Measurements from ENCODE around the gene ENKD1.

Gene ENKD1

DNA sequence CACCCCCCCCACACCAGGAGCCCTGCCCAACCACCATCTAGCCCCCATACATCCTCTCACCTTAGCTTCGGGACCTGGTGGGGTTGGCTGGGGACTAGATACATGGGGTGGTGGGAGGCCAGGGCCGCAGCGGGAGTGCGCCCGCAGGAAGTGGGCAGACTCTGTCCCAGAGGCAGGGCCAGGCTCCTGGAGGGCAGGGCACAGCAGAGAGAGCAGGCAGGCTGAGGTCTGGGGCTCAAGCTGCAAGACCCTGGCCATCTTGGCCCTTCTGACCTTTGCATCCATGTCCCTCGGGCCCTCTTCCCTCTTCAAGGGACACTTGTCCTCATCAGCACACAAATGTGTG is 2.7 kb downstream of the ENKD1 start:
- H3K4me3 ChIP-seq: no peak overlapping the region
- H3K27me3 ChIP-seq: no peaks in the 10 kb centered on the region
- H3K36me3 ChIP-seq: peaks cover 7 to 25% (median 14%) of the 10 kb centered on the region in 11 experiments; a peak in 14 of 22 replicates
- peaks cover 0 to 41% (median 13%) of the 10 kb centered on the region in 11 experiments; a peak in 17 of 22 replicates for H4K20me1 ChIP-seq
- no peak overlapping the region for H3K27ac ChIP-seq
- H3K9ac ChIP-seq: 0 out of 22 replicates have a peak overlapping the region, but pooled peaks of 1 of the 11 experiments have one; percentile 22
- peak overlapping the region in 4 of 11 experiments; percentile 1 to 15 (median 2); a peak in 2 of 22 replicates for H3K4me2 ChIP-seq
- peaks cover 49 to 71% (median 56%) of the 10 kb centered on the region in 10 experiments for H3K4me1 ChIP-seq
- no peaks in the 10 kb centered on the region for H3K9me3 ChIP-seq (replicated peaks in 1 of 11)
- TF ChIP-seq Cebpa-rat (IDR thresholded peaks at IDR 0.05): no peak

DNA sequence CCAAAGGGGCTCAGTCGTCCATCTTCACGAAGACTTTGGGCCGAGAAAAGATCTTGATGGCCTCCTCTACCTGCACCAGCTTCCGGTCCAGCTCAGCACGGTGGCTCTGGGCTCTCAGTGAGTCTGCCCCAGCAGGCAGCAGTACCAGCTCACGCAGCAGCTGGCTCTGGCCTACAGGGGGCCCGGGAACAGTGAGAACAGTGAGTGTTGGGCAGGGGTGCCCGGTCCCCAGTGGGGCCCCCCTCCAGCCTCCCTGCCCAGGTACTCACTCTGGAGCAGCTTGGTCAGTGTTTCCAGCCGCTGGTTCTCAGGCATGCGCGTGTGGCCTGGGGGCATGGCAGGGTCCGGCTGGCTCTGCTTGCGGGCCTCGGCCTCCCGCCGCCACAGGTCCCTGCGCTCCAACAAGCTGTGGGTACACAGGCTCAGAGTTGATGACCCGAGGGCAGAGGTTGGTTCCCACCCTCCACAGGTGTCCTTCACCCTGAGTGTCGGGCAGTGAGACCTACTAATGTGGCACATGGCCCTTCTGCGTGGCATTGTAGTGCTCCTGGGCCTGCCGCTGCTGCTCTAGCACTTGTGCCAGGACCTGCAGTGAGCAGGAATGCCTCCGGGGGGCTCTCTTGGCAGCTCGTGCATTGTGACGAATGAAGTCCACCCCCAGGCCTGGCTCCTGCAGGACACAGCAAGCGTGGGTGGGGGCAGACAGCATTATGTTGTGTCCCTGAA is 3.2 kb downstream of the ENKD1 start:
- Histone ChIP-seq H3K9ac (no peak overlapping the region), H3K9me3 (replicated peaks in 1 of 11) (no peaks in the 10 kb centered on the region), H3K36me3 (peaks cover 7 to 30% (median 18%) of the 10 kb centered on the region in 11 experiments; a peak in 19 of 22 replicates), H3K4me1 (peaks cover 49 to 71% (median 56%) of the 10 kb centered on the region in 10 experiments), H3K27ac (no peak overlapping the region), H3K27me3 (no peaks in the 10 kb centered on the region), H3K4me3 (no peak overlapping the region), H4K20me1 (peaks cover 0 to 46% (median 19%) of the 10 kb centered on the region in 11 experiments; a peak in 17 of 22 replicates), H3K4me2 (peak overlapping the region in 4 of 11 experiments; percentile 1 to 15 (median 2); a peak in 2 of 22 replicates)
- no peak for TF ChIP-seq Cebpa-rat (IDR thresholded peaks at IDR 0.05)

DNA sequence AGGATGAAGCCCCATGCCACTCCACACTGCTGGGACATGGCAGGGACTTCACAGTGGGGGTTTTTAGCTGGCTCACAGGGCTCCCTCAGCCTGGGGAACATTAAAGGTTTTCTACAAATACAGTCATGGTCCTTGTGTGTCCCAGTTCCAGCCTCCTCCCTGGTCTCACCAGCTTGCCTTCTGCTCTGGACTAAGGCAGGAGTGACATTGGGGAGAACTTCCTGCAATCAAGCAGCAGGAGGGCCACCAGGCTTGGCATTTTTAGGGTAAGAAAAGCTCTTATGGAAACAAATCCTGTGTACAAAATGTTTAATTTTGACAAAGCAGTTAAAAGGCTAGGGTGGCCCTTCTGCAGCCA is 3.9 kb downstream of the ENKD1 start:
- peaks cover 0 to 53% (median 24%) of the 10 kb centered on the region in 11 experiments; a peak in 17 of 22 replicates for H4K20me1 ChIP-seq
- peaks cover 14 to 37% (median 25%) of the 10 kb centered on the region in 11 experiments; a peak in 19 of 22 replicates for H3K36me3 ChIP-seq
- no peak overlapping the region for H3K4me3 ChIP-seq
- H3K27ac ChIP-seq: no peak overlapping the region
- no peak for TF ChIP-seq Cebpa-rat (IDR thresholded peaks at IDR 0.05)
- no peaks in the 10 kb centered on the region for H3K27me3 ChIP-seq
- H3K9ac ChIP-seq: no peak overlapping the region
- peaks cover 43 to 65% (median 50%) of the 10 kb centered on the region in 10 experiments for H3K4me1 ChIP-seq
- no peaks in the 10 kb centered on the region for H3K9me3 ChIP-seq (replicated peaks in 1 of 11)
- H3K4me2 ChIP-seq: no peak overlapping the region

DNA sequence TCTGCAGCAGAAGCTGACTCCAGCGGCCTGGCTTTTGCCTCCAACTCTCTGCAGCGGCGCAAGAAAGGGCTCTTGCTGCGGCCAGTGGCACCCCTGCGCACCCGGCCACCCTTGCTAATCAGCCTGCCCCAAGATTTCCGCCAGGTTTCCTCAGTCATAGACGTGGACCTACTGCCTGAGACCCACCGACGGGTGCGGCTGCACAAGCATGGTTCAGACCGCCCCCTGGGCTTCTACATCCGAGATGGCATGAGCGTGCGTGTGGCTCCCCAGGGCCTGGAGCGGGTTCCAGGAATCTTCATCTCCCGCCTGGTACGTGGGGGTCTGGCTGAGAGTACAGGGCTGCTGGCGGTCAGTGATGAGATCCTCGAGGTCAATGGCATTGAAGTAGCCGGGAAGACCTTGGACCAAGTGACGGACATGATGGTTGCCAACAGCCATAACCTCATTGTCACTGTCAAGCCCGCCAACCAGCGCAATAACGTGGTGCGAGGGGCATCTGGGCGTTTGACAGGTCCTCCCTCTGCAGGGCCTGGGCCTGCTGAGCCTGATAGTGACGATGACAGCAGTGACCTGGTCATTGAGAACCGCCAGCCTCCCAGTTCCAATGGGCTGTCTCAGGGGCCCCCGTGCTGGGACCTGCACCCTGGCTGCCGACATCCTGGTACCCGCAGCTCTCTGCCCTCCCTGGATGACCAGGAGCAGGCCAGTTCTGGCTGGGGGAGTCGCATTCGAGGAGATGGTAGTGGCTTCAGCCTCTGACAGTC is 4.5 kb downstream of the ENKD1 start:
- peaks cover 37 to 59% (median 44%) of the 10 kb centered on the region in 10 experiments for H3K4me1 ChIP-seq
- no peaks in the 10 kb centered on the region for H3K9me3 ChIP-seq (replicated peaks in 1 of 11)
- TF ChIP-seq Cebpa-rat (IDR thresholded peaks at IDR 0.05): no peak
- no peaks in the 10 kb centered on the region for H3K27me3 ChIP-seq
- H3K27ac ChIP-seq: no peak overlapping the region
- peak overlapping the region in 4 of 11 experiments; percentile 86 to 92 (median 90); a peak in 3 of 22 replicates for H3K9ac ChIP-seq
- peak overlapping the region in 10 of 11 experiments; percentile 82 to 99 (median 98); a peak in 21 of 22 replicates for H3K4me2 ChIP-seq
- H3K36me3 ChIP-seq: peaks cover 19 to 43% (median 30%) of the 10 kb centered on the region in 11 experiments; a peak in 21 of 22 replicates
- H4K20me1 ChIP-seq: peaks cover 0 to 59% (median 25%) of the 10 kb centered on the region in 11 experiments; a peak in 17 of 22 replicates
- H3K4me3 ChIP-seq: peak overlapping the region in 2 of 10 experiments; percentile 89 to 99; a peak in 1 of 20 replicates

DNA sequence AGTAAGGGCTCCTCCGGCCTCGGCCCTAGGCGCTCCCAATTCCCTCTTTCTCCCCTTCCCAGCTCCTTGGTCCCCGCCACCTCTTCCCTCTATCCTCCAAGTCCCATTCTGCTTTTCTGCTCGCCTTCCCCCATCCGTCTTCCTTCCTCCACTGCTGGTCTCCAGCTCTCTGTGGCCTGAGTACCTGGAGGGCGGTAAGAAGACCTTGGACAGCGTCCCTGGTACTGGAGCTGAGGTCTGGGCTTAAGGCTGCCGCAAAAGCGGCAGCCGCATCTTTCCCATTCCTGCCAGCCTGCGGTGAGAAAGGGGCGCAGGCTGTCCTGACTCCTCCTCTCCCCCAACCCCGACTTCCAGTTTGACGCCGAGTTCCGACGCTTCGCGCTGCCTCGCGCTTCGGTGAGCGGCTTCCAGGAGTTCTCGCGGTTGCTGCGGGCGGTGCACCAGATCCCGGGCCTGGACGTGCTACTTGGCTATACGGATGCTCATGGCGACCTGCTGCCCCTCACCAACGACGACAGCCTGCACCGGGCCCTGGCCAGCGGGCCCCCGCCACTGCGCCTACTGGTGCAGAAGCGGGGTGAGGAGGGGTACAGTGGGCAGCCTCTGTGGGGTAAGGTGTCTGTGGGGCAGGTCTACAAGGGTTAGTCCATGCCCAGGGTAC is 5.3 kb downstream of the ENKD1 start:
- peak overlapping the region; percentile 77 to 100 (median 94) for H3K4me3 ChIP-seq
- TF ChIP-seq Cebpa-rat (IDR thresholded peaks at IDR 0.05): no peak
- peak overlapping the region in 5 of 11 experiments; percentile 6 to 77 (median 27); a peak in 4 of 22 replicates for H3K27ac ChIP-seq
- peaks cover 0 to 64% (median 26%) of the 10 kb centered on the region in 11 experiments; a peak in 17 of 22 replicates for H4K20me1 ChIP-seq
- peak overlapping the region; percentile 9 to 92 (median 84); a peak in 16 of 22 replicates for H3K9ac ChIP-seq
- peaks cover 28 to 51% (median 39%) of the 10 kb centered on the region in 11 experiments; a peak in 21 of 22 replicates for H3K36me3 ChIP-seq
- no peaks in the 10 kb centered on the region for H3K9me3 ChIP-seq (replicated peaks in 1 of 11)
- peaks cover 35 to 57% (median 42%) of the 10 kb centered on the region in 10 experiments for H3K4me1 ChIP-seq
- H3K4me2 ChIP-seq: peak overlapping the region; percentile 82 to 99 (median 98)
- no peaks in the 10 kb centered on the region for H3K27me3 ChIP-seq

DNA sequence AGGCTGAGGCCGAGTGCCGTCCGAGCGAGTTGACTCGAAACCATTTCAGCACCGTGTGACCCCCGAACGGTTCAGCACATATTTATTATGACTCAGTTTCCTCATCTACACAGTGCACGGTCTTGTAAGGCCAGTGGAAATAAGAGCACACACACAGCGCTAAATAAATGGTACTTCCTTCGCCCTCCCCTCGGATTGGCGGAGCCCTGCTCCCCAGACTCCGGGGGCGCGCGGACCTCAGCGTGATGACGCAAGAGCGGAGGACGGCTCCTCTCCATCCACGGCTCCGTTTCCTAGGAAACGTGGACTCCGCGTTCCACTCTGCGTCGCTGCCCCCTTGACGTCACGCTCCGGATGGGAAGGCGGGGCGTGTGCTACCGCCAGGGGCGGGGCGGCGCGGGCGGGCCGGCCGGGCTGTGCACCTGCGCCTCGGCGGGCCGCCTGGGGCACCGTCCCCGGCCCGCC is 6.0 kb downstream of the ENKD1 start, which contains the start of gene PARD6A:
TSS of gene PARD6A (plus strand) at position 397 of the 465 bp plus-strand sequence. CDS start 79 bp downstream, outside the sequence.
- H3K27me3 ChIP-seq: no peaks in the 10 kb centered on the region
- TF ChIP-seq Cebpa-rat (IDR thresholded peaks at IDR 0.05): peak in 10 of 11 experiments; percentile 19 to 97 (median 86); a peak in 19 of 22 replicates
- peaks cover 29 to 51% (median 36%) of the 10 kb centered on the region in 10 experiments for H3K4me1 ChIP-seq
- H3K27ac ChIP-seq: peak within 1 kb of the TSS; percentile 44 to 83 (median 77); a peak in 21 of 22 replicates
- peak within 1 kb of the TSS; percentile 77 to 100 (median 94) for H3K4me3 ChIP-seq
- peak within 1 kb of the TSS; percentile 82 to 99 (median 98) for H3K4me2 ChIP-seq
- H3K9ac ChIP-seq: peak within 1 kb of the TSS; percentile 80 to 92 (median 86)
- peaks cover 0 to 70% (median 26%) of the 10 kb centered on the region in 11 experiments; a peak in 17 of 22 replicates for H4K20me1 ChIP-seq
- peaks cover 32 to 58% (median 41%) of the 10 kb centered on the region in 11 experiments; a peak in 21 of 22 replicates for H3K36me3 ChIP-seq
- no peaks in the 10 kb centered on the region for H3K9me3 ChIP-seq (replicated peaks in 1 of 11)

DNA sequence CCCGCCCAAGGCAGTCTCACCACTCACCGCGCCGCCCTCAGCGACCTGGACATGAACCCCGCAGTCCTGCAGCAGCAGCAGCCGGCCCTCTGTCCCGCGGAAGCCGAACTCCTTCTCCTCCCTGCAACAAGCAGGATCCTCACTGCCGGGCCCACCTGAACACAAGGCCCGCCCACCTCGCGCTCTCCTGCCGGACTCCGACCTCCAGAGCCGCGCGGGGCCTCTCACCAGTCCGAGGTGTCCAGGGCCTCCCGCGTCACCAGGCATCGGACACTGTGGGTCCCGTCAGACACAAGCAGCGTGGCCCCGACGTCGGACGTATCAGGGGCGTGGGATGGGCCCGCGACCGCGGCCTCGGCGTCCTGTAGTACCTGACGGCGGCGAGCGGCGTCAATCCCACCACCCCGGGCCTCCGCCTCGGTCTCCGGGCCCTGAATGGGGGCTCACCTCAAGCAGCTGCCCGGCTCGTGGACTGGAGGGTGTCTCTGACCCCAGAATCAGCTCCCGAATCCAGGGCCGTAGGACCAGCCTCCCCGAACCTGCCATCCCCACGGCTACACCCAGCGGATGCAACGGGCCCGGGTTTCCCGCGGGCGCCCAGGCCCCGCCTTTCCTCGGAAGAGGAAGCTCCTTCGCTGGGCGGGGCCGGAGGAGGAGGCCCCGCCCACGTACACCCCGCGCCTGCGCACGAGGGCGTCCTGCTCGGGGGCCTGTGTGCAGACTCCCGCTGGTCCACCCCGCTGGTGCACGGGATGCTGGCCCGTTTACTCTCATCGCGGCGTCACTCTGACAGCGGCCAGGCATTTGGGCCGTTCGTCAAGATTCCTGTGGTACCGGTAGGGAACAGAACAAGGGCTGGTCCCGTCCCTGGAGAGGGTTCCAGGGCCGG is 6.6 kb downstream of the ENKD1 start, which contains the start of gene ACD:
TSS of gene ACD (minus strand) at position 586 of the 889 bp plus-strand sequence. CDS start at position 546, 40 bp downstream.
- peaks cover 0 to 74% (median 29%) of the 10 kb centered on the region in 11 experiments; a peak in 17 of 22 replicates for H4K20me1 ChIP-seq
- peak within 1 kb of the TSS; percentile 77 to 100 (median 94) for H3K4me3 ChIP-seq
- H3K27ac ChIP-seq: peak within 1 kb of the TSS; percentile 44 to 83 (median 77); a peak in 21 of 22 replicates
- H3K4me2 ChIP-seq: peak within 1 kb of the TSS; percentile 82 to 99 (median 98)
- H3K4me1 ChIP-seq: peaks cover 23 to 45% (median 30%) of the 10 kb centered on the region in 10 experiments
- H3K9me3 ChIP-seq (replicated peaks in 1 of 11): no peaks in the 10 kb centered on the region
- H3K9ac ChIP-seq: peak within 1 kb of the TSS; percentile 80 to 92 (median 86)
- no peaks in the 10 kb centered on the region for H3K27me3 ChIP-seq
- peaks cover 36 to 64% (median 48%) of the 10 kb centered on the region in 11 experiments; a peak in 21 of 22 replicates for H3K36me3 ChIP-seq
- no peak for TF ChIP-seq Cebpa-rat (IDR thresholded peaks at IDR 0.05)
